Endothelial cell of coronary artery (primary cell): ENCODE measurements around the gene FBXO11. TPM values are rescaled to one million over a fixed set of nuclear protein-coding genes. Genes with fewer than 3 reads are reported as not detected.

Experiments used
- total RNA-seq: library from RNA; depleted of rRNA; stranded (reverse); fragments of >200 nt; gene quantifications from 2 replicates; pipeline ENCODE4 v1.2.3, GENCODE V29; 2014

FBXO11 gene
- total RNA-seq: 49.8 and 73.7 TPM in 2 replicates

GRCh38 chr2:47906157-47907038 lies at the start of gene FBXO11:
FBXO11 (minus strand) TSS chr2:47906498; CDS start chr2:47905720, 778 bp downstream.

GRCh38 chr2:47782671-47783485 lies 123.4 kb downstream of the FBXO11 start, which contains the start of gene MSH6:
MSH6 (plus strand) TSS chr2:47783145; CDS start chr2:47783234, 89 bp downstream.

Other genes with a start within 250 kb of the FBXO11 start
- 28.2 and 34.1 TPM in 2 replicates for gene MSH6, start 123.4 kb downstream of the FBXO11 start, total RNA-seq